Sigmoid colon (tissue), 4 donors: ENCODE results near the gene RBM17.

Experiments used
- CTCF ChIP-seq, 4 experiments: fragments of 450-650 bp in 3 of 4; fragments of 200-600 bp in 1 of 4; IDR thresholded peaks; one replicate each; pipeline ENCODE4 v1.5.1; 2016 to 2019; ENCODE audit warnings: antibody characterized with exemption in 4 of 4, mild to moderate bottlenecking in 3 of 4, moderate library complexity in 2 of 4
- POLR2A ChIP-seq, 2 donors: fragments of 450-650 bp; IDR thresholded peaks; one replicate each; pipeline ENCODE4 v1.6.1; 2016; ENCODE audit warnings: antibody characterized with exemption in 2 of 2, mild to moderate bottlenecking in 2 of 2, moderate library complexity in 2 of 2
- POLR2AphosphoS5 ChIP-seq, 4 donors: sonication (generic); formaldehyde crosslinking; IDR thresholded peaks; one replicate each; pipeline ENCODE4 v1.6.1; 2017; ENCODE audit warnings: antibody characterized with exemption in 4 of 4

- TF ChIP-seq CTCF (IDR thresholded peaks at IDR 0.05) (no peak), POLR2A (IDR thresholded peaks at IDR 0.05) (no peak), POLR2AphosphoS5 (IDR thresholded peaks at IDR 0.05) (no peak)
Measured at GRCh38 chr10:6108072-6108471, 19.2 kb downstream of the RBM17 start.
